ENCODE results near the gene ALOX15B.
"Not testable (repeated sequence)": the region's sequence is repeated elsewhere in the genome, so short reads cannot be mapped to it uniquely, and the experiment has no call there.

Gene ALOX15B

DNA sequence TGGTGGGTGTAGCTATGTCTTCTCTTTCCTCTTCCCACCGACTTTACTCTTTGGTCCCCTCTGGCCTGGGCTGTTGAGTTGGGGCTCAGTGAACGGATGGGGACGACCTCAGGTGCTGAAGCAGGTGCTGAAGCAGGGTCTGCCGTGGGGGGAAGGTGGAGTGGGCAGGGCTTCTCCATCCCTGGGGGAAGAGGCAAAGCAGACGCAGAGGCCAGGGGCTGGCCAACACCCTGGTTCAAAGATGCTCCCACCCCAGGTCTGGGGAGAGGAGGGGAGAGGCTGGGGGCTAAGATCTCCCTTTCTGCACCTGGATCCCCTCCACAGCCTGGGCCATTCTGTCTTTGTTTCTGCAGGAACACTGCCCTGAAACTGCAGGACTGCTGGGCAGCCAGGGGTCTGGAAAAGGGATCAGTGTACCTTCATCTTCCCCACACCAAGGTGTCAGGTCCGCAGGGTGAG is 25.7 kb downstream of the ALOX15B start:
- DNase-seq = no peak

DNA sequence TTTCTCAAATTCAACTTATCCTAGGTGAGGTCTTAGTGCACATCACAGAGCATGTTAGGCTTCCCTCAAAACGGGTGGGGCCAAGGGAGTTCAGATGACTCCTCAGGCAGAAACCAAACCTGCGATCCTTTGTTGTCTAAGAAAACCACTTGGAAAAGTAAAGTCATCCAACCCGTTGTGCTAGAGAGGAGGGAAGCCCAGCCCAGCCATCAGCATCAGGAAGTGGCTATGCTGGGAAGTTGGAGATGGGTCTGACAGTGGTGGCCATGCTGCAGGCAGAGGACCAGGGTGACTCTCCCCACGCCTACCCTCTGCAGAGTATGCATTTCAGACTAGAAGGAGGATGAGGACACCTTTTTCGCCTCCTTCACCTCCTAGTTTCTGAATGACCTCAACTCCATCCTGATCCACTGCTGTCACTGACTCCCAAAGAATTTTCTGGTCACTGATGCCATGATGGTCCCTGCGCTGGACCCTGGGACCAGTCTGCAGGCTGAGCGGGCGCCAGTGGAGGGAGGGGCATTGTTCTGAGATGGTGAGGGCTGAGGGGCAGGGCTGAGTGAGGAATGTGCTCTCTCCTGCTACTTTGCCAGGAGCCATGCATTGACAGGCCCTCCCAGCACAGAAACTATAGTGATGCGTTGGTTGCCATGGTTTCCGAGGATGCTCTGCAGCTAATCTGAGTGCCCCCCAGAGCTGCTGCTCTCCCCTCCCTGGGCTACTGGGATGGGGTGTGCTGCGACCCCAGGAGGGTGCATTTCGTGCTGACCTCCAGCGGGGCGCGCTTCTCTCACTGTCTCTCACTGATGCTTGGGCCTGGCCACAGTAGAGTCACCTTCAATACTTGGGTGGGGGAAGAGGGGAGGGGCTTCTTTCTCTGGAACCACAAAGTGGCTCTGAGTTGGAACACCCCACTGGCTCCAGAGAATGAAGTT is 28.2 kb downstream of the ALOX15B start:
- no peak for DNase-seq

DNA sequence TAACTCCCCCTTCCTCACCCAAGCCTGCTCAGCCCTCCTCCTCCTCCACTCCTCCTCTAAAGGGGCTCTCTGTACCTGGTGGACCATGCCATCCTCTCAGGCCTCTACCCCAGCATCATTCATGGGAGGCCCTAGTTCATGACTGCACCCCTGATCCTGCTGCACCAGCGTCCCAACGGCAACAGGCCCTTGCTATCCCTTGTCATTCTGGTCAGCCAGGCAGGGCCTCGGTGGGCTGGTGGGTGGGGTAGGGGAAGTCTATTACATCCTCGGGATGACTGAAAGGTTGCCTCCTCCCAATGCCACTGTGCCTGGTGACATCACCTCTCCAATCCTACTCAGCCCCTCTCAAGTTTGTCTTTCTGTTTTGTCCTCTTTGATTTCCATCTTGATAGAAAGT is 28.9 kb downstream of the ALOX15B start:
- no peak for DNase-seq

GRCh38 chr17:8068736-8069586 is 30.1 kb downstream of the ALOX15B start:
- no peak for DNase-seq

DNA sequence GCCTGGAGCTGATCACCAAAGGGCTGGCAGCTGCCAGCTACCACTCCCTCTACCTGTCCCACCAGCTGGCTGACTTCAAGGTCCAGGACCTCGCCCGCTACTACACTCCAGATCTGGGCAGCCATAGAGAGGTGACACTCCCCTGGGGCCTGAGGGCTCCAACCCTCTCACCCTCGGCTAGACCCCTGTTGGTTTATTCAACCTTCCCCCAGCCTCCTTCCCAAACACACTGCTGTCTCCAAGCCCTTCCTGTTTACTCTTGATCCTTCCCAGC is 30.7 kb downstream of the ALOX15B start:
- no peak for DNase-seq

DNA sequence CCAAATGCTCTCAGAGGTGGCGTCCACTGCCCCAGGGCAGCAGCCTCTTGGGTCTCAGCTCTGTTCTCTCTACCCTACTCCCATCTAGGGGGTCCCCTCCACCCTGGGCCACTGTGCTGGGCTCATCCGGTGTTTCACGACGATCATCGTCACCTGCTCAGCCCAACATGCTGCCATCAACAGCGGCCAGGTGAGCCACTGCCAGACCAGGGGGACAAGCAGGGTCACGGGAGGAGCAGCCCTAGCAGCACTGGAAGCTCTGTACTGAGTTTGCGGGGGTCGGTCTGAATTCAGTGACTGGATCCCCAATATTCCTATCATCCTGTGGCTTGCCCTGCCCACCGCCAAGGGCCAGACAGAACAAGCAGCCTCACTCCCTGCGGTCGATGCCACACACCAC is 32.6 kb downstream of the ALOX15B start:
- DNase-seq = no peak

- DNase-seq = no peak
Observed at GRCh38 chr17:8072341-8072728, 33.5 kb downstream of the ALOX15B start.

GRCh38 chr17:8072729-8073461 is 34.0 kb downstream of the ALOX15B start:
- DNase-seq = no peak

- no peak for DNase-seq
Observed at GRCh38 chr17:8073627-8074484, 35.0 kb downstream of the ALOX15B start.

GRCh38 chr17:8074554-8074953 is 35.7 kb downstream of the ALOX15B start:
- DNase-seq = no peak

DNA sequence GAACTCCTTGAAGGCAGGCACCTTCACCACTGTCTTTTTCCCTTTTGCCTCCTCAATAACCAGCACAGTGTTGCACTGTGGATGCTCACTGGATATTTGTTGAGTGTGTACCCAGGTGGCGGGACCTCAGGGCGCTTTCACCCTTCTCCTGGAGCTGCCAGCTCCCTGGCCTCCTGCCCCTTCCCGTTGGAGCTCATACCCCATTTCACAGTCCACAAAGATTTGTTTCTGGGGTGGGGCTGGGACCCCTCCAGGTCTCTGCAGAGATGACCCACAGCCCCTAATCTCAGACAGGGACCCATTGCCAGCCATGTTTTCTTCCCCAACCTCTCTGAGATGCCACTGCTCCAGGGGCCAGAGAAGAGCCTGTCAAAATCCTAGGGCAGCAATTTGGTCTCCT is 36.2 kb downstream of the ALOX15B start:
- DNase-seq = no peak

DNA sequence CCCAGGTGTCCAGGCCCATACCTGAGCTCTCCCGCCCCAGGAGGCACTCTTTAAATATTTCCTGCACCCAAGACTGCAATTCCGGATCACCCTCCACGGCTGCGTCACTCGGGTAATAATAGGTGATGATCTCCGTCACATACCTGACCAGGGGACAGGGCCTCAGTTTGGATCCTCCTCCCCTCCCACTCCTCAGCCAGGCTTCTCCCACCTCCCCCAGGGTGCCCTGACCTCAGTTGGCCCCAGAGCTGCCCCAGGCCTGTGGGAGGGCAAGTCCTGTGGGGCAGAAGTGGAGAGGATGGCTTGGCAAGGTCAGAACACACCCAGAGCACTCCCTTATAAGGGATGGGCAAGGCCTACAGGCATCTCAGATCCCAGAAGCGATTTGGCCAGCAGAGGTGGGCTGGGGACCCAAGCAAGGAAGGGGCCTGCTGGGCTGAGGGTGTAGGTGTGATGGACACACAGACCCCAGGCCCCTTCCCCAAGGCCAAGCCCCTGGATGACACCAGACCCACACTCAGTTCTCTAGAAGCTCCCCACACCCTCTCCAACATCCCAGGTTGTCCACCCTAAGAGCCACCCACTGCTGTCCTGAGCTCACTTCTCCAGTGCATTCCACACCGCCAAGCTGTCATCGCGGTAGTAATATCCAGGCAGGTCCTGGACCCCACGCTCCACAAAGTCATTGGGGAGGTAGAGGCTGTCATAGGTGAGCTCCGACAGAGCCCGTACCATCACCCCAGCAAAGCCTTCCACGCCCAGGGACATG is 36.9 kb downstream of the ALOX15B start:
- no peak for DNase-seq

DNA sequence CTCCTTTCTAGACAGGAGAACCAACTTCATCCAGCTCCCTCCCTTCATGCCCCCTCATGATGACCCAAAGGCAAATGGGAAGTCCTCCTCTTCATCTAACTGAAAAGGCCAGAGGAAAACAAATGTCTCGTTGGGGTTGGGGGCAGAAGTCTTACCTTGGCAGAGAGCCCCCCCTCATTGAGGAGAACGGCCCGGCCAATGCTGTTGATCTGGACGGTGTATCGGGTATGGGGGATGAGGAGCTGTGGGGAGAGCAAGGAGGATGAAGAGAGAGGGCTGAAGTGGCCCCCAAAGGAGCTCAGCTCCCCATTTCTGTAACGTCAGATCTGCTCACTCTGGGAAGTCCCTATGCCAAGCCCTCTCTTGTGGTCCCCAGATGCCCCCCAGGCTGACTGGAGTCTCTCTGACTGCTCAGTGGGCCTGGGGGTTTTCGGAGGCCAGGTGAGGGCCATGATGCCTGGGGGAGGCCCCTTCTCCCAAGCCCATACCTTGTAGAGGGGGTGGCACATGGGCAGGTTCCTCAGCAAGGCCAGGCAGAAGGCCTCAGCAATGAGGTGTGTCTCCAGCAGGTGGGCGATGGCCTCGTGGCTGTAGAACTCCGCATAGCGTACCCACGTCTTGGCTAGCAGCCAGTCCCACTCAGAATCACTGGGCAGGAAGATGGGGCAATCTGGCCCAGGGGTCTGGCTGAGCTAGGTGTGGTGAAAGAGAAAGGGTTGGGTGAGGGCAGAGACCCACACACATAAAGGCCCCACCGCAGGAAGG is 37.8 kb downstream of the ALOX15B start:
- no peak for DNase-seq

- not testable (repeated sequence) for DNase-seq
Observed at GRCh38 chr17:8077939-8078338, 39.1 kb downstream of the ALOX15B start.

- peak; percentile 76 for DNase-seq
Observed at GRCh38 chr17:8079291-8080207, 40.7 kb downstream of the ALOX15B start.

DNA sequence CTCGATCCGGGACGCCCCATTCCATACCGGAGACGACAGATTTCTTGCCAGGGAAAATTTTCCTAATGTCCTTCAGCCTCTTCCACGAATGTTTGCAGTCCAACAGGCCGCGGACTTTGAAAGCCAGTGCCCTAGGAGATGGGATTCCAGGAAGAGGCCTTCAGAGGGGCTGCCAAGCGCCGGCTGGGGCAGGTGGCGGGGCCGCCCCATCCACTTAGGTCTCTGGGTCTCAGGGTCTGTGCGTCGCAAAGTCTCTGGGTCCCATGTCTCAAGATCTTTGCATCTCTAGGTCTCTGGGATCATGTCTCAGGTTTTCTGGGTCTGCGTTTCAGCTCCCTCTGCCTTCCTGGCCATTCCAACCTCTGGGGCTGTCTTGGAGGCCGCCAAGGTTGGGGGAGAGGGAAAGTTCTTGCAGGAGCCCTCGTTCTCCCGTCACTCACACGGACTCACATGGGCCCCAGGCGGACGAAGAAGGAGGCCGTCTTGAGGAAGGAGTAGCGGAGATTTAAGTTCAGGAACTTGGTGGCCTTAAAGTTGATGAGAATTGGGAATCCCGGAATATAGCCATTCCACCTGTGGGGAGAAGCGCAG is 41.4 kb downstream of the ALOX15B start:
- no peak for DNase-seq

GRCh38 chr17:8080799-8081219 is 42.0 kb downstream of the ALOX15B start:
- no peak for DNase-seq

GRCh38 chr17:8081876-8082275 is 43.0 kb downstream of the ALOX15B start:
- DNase-seq = no peak

DNA sequence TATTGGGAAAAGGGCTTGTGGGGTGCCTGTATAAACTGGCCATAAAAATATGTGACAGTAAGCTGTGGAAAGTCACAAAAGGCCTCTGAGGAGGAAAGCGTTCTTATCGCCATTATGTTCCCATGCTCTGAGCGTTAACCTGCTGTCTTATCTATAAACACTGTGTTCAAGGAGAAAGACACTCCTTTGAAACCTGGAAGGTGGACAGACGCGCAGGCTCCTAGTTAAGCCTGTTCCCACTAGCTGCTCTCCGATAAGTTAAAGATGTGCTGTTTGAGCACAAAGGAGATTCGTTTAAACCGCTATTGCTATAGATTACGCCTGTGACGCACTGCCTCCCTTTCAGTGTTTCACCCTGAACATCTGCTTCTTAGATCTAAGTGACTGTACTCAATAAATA is 43.4 kb downstream of the ALOX15B start:
- no peak for DNase-seq

Data from left hindlimb (tissue), 1 donor.